HG02981 (cell line): ENCODE data around the gene FLT1.

Experiments
- ATAC-seq: cut with Tn5 transposase; IDR thresholded peaks from one replicate; pipeline ENCODE4 v1.9.1; 2021; ENCODE audit warnings: mild to moderate bottlenecking, moderate library complexity; ENCODE audit not compliant: unreplicated experiment

Gene FLT1

GRCh38 chr13:28258417-28258816 is 236.5 kb downstream of the FLT1 start:
- no peak for ATAC-seq

GRCh38 chr13:28257305-28257704 is 237.6 kb downstream of the FLT1 start:
- no peak for ATAC-seq

DNA sequence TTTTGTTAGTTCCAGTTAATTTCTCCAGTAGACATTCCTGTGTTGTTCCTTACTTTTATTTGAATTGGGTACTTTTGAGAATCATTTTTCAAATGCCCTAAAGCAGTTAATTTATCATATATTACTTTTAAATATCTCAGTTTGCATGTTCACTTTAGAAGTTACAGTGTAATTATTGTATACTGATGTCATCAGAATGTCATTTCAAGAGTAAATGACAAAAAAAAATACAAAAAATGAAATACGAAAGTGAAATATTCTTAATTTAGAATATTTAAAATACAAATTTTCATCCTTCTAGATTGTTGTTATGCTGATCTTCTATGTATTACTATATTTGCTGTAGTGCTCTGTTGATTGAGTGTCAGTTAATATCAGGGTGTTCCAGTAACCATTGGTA is 242.4 kb downstream of the FLT1 start:
- ATAC-seq, result no peak

- ATAC-seq, result no peak
These were observed 243.5 kb downstream of the FLT1 start for GRCh38 chr13:28251466-28251865.

GRCh38 chr13:28250542-28250941 is 244.4 kb downstream of the FLT1 start:
- no peak for ATAC-seq
